Cardiac fibroblast (primary cell): ENCODE measurements around the gene EBNA1BP2.
"Not testable (repeated sequence)": the region's sequence is repeated elsewhere in the genome, so short reads cannot be mapped to it uniquely, and the experiment has no call there.

Source experiments
- DNase-seq, 2 donors: peaks; one replicate each; pipeline versions ENCODE4 v3.0.0 to v3.0.0-alpha.2; 2010; ENCODE audit warnings: low read depth in 2 of 2
- H3K4me3 ChIP-seq, 2 donors: replicated peaks in 1 of 2; 1 replicate in 1 of 2; 2 replicates in 1 of 2; pipeline ENCODE4 v1.5.1; 2011; ENCODE audit warnings: low read depth in 2 of 2, low read length in 2 of 2, mild to moderate bottlenecking in 2 of 2, moderate library complexity in 1 of 2
- CTCF ChIP-seq: IDR thresholded peaks from one replicate; pipeline ENCODE4 v1.5.1; 2011; ENCODE audit warnings: low read depth, mild to moderate bottlenecking, low read length, inconsistent platforms

EBNA1BP2 gene

GRCh38 chr1:43123031-43123430, 49.1 kb downstream of the EBNA1BP2 start:
- TF ChIP-seq CTCF: no peak
- no peak for DNase-seq
- no peak overlapping the region for H3K4me3 ChIP-seq

DNA sequence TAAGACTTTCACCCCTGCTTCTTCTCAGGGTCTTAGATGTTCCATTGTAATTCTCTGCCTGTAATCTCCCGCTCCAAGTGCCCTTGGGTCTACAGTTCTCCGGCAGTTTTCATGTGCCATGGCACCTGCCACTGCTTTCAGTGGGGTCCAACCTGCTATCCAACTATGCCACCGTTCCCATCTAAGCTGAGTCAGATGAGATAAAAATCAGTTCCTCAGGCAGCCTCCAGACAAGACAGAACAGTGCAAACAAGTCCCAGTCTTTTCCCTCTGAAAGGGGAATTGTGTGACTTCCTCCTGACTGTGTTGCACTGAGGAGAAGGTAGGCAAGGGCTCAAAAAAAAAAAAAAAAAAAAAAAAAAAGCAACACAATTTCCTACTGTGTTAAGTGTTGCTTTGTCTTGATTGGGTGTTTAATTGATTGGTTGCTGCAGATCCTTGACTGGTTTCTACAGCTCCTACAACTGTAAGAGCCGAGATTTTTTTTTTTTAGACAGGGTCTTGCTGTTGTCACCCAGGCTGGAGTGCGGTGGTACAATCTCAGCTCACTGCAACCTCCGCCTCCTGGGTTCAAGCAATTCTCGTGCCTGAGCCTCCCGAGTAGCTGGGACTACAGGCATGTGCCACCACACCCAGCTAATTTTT, 50.7 kb downstream of the EBNA1BP2 start:
- no peak overlapping the region for H3K4me3 ChIP-seq
- no peak for DNase-seq
- TF ChIP-seq CTCF: no peak

GRCh38 chr1:43119928-43120586, 52.0 kb downstream of the EBNA1BP2 start:
- H3K4me3 ChIP-seq, DNase-seq: not testable (repeated sequence)
